Eye (tissue), 1 donor: ENCODE results near the gene SORCS2.
"Not testable (repeated sequence)": the region's sequence is repeated elsewhere in the genome, so short reads cannot be mapped to it uniquely, and the experiment has no call there.

Source experiments
- DNase-seq: peaks from one replicate; pipeline ENCODE4 v3.0.0-alpha.2; 2015

The SORCS2 gene

GRCh38 chr4:7201420-7202305, 9.3 kb downstream of the SORCS2 start:
- no peak for DNase-seq

DNA sequence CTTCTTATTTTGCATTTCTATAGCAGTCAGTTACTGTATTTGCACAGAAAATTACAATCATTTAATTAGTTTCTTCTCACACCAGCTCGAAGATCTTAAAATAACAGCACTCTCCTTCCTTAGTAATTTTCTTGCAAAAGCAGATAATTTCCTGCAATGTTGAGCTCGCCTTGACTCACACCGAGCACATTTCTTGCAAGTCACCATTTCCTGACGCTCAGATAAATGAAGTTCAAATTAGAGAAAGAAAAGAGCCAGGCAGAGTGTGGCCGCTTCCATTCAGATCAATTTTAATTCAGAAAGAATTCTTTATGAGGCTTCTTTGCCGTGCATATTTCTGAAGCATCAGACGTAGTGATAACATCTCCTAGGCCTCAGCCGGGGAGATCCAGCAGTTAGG, 10.1 kb downstream of the SORCS2 start:
- DNase-seq, result no peak

GRCh38 chr4:7204656-7205387, 12.5 kb downstream of the SORCS2 start:
- no peak for DNase-seq

GRCh38 chr4:7206385-7206784, 14.0 kb downstream of the SORCS2 start:
- no peak for DNase-seq

- DNase-seq, result peak; percentile 78
Measured at GRCh38 chr4:7206911-7207567, 14.7 kb downstream of the SORCS2 start.

GRCh38 chr4:7207628-7208231, 15.4 kb downstream of the SORCS2 start:
- DNase-seq, result peak; percentile 54

DNA sequence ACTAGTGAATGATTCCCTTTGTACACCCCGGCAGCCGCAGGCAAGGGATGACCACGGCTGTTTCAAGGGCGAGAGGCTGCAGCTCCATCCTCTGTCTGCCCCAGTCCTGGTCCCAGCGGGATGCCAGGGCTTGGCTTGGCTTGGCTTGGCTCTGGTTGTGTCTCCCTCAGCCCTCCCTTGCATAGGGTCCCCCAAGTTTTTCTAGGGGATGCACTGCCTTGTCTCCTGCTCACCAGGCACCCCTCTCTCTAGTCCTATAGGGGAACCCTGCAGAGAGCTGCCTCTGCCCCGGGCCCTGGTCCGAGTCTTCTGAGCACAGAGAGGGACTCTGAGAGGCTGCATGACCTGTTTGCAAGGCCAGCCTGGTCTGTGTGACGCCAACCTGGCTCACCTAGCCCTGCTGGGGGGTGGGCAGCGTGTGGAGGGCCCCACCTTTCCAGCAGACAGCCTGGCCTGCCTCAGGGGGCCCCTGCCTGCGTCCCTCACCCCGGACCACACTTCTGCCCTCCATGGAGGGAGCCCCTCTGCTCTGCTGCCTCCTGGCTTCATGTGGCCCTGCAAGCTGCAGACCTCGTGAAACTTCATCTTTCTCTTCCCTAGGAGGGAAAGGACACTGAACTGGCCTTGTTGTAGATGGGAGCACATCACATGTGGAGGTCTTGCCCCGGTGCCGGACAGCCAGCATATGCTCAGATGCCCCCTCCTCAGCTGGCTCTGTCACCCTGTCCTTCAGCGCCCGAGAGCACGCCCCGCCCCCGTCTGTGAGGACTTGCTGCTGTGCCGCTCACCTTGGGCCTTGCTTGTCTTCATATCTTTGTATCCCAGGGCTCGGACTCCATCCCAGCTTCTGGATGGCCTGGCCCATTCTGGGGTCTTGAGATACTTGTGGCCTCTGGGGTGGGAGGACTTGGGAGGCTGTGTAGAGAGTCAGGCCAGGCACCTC, 16.4 kb downstream of the SORCS2 start:
- DNase-seq, result no peak

- DNase-seq, result no peak
Measured at GRCh38 chr4:7209699-7210098, 17.4 kb downstream of the SORCS2 start.

- DNase-seq, result no peak
Measured at GRCh38 chr4:7210824-7211223, 18.5 kb downstream of the SORCS2 start.

- no peak for DNase-seq
Measured at GRCh38 chr4:7212101-7212674, 19.9 kb downstream of the SORCS2 start.

DNA sequence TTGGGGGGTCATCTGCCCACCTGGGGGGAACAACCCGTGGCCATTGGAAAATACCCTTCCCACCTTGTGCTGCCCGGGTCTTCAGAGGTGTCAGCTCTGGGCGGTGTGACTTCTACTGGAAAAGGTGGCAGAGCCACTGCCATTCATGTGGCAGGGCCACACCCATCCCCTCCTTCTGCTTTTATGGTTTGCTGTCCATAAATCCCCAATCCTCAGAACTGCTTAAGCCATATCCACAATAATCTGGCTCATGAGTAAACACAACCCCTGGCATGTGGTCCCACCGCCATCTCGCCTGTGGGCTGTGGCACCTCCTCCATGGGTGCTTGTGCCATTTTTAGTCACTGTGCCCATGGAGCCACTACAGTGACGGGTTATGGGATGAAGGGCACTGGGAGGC, 20.6 kb downstream of the SORCS2 start:
- DNase-seq, result no peak

- no peak for DNase-seq
Measured at GRCh38 chr4:7213807-7214206, 21.5 kb downstream of the SORCS2 start.

GRCh38 chr4:7214359-7214758, 22.0 kb downstream of the SORCS2 start:
- DNase-seq, result no peak

DNA sequence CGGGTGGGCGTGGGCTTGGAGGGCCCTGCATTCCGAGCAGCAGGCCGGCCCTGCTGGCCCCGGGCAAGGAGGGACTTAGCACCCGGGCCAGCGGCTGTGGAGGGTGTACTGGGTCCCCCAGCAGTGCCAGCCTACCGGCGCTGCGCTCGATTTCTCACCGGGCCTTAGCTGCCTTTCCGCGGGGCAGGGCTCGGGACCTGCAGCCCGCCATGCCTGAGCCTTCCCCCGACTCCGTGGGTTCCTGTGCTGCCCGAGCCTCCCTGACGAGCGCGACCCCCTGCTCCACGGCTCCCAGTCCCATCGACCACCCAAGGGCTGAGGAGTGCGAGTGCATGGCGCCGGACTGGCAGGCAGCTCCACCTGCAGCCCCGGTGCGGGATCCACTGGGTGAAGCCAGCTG, 22.8 kb downstream of the SORCS2 start:
- not testable (repeated sequence) for DNase-seq

GRCh38 chr4:7217039-7217438, 24.7 kb downstream of the SORCS2 start:
- DNase-seq, result no peak

DNA sequence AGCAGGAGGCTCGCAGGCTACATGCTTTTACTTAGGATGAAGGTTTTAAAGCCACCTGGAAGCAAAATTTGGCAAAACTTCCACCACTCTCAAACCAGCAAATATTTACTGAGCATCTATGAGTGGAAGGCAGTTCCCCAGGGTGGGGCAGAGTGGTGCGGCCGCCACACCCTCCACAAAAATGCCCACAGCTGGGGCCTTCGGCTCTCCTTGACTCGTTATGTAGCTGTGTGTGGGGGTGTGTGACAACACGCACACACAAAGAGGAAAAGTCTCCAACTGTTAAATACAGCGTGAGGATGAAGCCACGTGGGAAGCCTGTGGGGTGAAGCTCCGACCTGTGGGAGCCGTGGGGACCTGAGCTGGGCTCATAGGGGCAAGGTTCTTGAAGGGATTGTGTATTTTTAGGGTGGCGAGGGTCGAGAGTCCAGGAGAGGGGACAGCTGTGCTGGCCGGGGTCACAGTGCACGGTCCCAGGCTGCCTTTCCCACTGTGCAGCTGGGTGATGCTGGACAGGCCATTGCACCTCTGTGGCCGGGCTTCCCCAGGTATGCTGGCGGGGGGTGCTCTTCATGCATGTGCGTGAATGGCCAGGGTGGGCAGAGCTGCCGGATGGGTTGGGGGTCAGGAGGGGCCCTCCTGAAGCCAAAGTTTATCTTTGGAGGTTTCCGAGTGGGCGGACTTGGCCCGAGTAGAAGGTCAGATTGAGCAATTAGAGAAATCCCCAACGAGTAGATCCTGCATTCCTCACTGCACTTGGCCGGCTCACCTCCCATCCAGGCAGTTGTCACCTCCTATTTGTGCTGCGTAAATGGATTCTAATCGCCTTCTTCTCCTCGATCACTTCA, 25.4 kb downstream of the SORCS2 start:
- DNase-seq, result peak; percentile 85

GRCh38 chr4:7218686-7219085, 26.3 kb downstream of the SORCS2 start:
- no peak for DNase-seq

- no peak for DNase-seq
Measured at GRCh38 chr4:7222521-7222920, 30.2 kb downstream of the SORCS2 start.

DNA sequence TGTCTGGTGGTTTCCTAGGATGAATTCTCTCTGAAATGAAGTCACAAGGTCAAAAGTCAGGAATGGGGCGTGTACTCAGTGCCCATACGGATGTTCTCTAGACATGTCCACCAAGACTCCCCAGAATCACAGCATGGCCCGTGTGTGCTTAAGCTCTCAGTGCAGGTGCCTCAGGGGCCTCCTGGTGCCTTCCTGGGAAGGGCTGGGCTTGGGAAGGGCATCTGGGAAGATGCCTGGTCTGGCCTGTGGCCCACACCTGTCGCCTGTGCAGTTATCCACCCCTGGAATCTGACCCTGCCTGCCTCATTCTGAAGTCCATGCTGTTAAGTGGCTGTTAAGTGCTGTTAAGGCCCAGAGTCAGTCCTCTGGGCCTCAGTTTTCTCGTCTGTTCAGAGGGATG, 31.2 kb downstream of the SORCS2 start:
- DNase-seq, result no peak

DNA sequence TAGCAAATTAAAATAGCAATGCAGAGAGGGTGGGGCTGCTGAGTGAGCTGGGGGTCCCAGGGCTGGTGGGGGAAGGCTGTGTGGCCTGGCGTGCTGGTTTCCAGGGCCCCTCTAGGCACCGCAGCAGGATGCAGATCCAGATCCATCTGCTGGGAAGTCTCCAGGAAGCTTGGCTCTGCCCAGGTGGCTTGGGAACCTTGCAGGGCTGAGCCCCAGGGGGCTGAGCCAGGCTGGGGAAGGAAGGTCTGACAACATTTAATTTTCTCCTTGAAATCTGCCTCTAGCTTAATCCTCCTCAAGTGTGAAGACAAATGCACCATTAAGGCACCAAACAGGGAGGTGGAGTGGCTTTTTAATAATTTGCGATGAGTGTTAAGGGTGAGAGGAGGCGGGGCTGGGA, 31.7 kb downstream of the SORCS2 start:
- DNase-seq, result no peak
